ENCODE measurements around the gene LPCAT2. TPM values are rescaled to one million over a fixed set of nuclear protein-coding genes. Genes with fewer than 3 reads are reported as not detected.

The LPCAT2 gene
- total and polyA plus RNA-seq, 2 of the 13 experiments (the other 11 are each of a cell fraction or from before 2014, with no cell fraction given) = 9.9 to 17.6 TPM

- no peak for TF ChIP-seq FOXP1 (IDR thresholded peaks at IDR 0.05)
- TF ChIP-seq FOXP1 (CRISPR knock-in tag; IDR thresholded peaks at IDR 0.05) = peak; percentile 36; the same call in 1 of the 2 replicates
- TF ChIP-seq NCOA1 (CRISPR knock-in tag; IDR thresholded peaks at IDR 0.05) = no peak
- peak; percentile 28; the same call in 1 of the 2 replicates for TF ChIP-seq KDM2A (CRISPR knock-in tag; IDR thresholded peaks at IDR 0.05; ENCODE audit: borderline replicate concordance, low read depth)
- no peak for TF ChIP-seq FOXM1 (CRISPR knock-in tag; IDR thresholded peaks at IDR 0.05)
- no peak for TF ChIP-seq DZIP1 (CRISPR knock-in tag; IDR thresholded peaks at IDR 0.05)
- peak; percentile 27 for TF ChIP-seq XRCC5 (optimal IDR thresholded peaks at IDR 0.05; ENCODE audit: low read length)
- peak; percentile 55; the same call in 1 of the 2 replicates for TF ChIP-seq FOXK1 (CRISPR knock-in tag; IDR thresholded peaks at IDR 0.05; ENCODE audit: borderline replicate concordance, low read depth)
- peak; percentile 21; the same call in 1 of the 2 replicates for TF ChIP-seq THAP11 (CRISPR knock-in tag; IDR thresholded peaks at IDR 0.05)
- no peak for TF ChIP-seq ZFP62 (CRISPR knock-in tag; IDR thresholded peaks at IDR 0.05)
- TF ChIP-seq SOX5 (CRISPR knock-in tag; IDR thresholded peaks at IDR 0.05; ENCODE audit: borderline replicate concordance) = peak; percentile 46; the same call in 1 of the 2 replicates
- peak; percentile 17; the same call in 1 of the 2 replicates for TF ChIP-seq ETV5 (CRISPR knock-in tag; IDR thresholded peaks at IDR 0.05; ENCODE audit: borderline replicate concordance)
- peak; percentile 47; the same call in 1 of the 2 replicates for TF ChIP-seq PATZ1 (CRISPR knock-in tag; IDR thresholded peaks at IDR 0.05)
- no peak for TF ChIP-seq YY1 (IDR thresholded peaks at IDR 0.05; ENCODE audit: insufficient read depth, insufficient replicate concordance, low read depth, low read length)
- peak; percentile 77; the same call in 1 of the 2 replicates for TF ChIP-seq GFI1 (CRISPR knock-in tag; IDR thresholded peaks at IDR 0.05; ENCODE audit: borderline replicate concordance)
- TF ChIP-seq FOXA3 (CRISPR knock-in tag; IDR thresholded peaks at IDR 0.05) = peak; percentile 84
- TF ChIP-seq NFE2L2 (IDR thresholded peaks at IDR 0.05; ENCODE audit: low read length) = no peak
- 0 out of 2 replicates have a peak, but pooled peaks have one; percentile 33 for TF ChIP-seq HMG20B (CRISPR knock-in tag; conservative IDR thresholded peaks at IDR 0.05)
- 0 out of 2 replicates have a peak, but pooled peaks have one; percentile 21 for TF ChIP-seq KAT8 (CRISPR knock-in tag; IDR thresholded peaks at IDR 0.05)
- TF ChIP-seq TCF7 (IDR thresholded peaks at IDR 0.05; ENCODE audit: low read depth) = peak; percentile 49; the same call in 1 of the 2 replicates
- peak; percentile 40; the same call in 1 of the 2 replicates for TF ChIP-seq HOMEZ (CRISPR knock-in tag; IDR thresholded peaks at IDR 0.05; ENCODE audit: low read depth)
- no peak for TF ChIP-seq TFDP1 (CRISPR knock-in tag; IDR thresholded peaks at IDR 0.05; ENCODE audit: borderline replicate concordance)
- no peak for TF ChIP-seq ZNF232 (CRISPR knock-in tag; IDR thresholded peaks at IDR 0.05; ENCODE audit: borderline replicate concordance)
- 0 out of 2 replicates have a peak, but pooled peaks have one; percentile 13 for TF ChIP-seq FOXO1 (CRISPR knock-in tag; IDR thresholded peaks at IDR 0.05)
- TF ChIP-seq TARDBP (CRISPR knock-in tag; IDR thresholded peaks at IDR 0.05) = 0 out of 2 replicates have a peak, but pooled peaks have one; percentile 56
- peak; percentile 86 for TF ChIP-seq ZKSCAN1 (IDR thresholded peaks at IDR 0.05; ENCODE audit: low read length)
These were observed 2.8 kb upstream of the LPCAT2 start (continued) for GRCh38 chr16:55506083-55506482.

Data from HepG2 (cell line).